Stimulated activated CD4-positive, alpha-beta T cell treated with anti-CD3 and anti-CD28 coated beads, Interleukin-12 subunit alpha, Interleukin-12 subunit beta, amount 100 ng/mL, for 4 hours (primary cell): ENCODE results near the gene THSD7B.

ENCODE experiments used
- DNase-seq: peaks from one replicate; pipeline ENCODE4 v3.0.0-alpha.2; 2020

Gene THSD7B

GRCh38 chr2:137165968-137166367 lies 400.6 kb downstream of the THSD7B start:
- no peak for DNase-seq

GRCh38 chr2:137167651-137168050 lies 402.3 kb downstream of the THSD7B start:
- DNase-seq, result no peak

GRCh38 chr2:137168552-137168951 lies 403.2 kb downstream of the THSD7B start:
- no peak for DNase-seq

GRCh38 chr2:137172162-137172561 lies 406.8 kb downstream of the THSD7B start:
- DNase-seq, result no peak

GRCh38 chr2:137173463-137173862 lies 408.1 kb downstream of the THSD7B start:
- no peak for DNase-seq

- no peak for DNase-seq
These were observed 409.9 kb downstream of the THSD7B start for GRCh38 chr2:137175246-137175645.

GRCh38 chr2:137178951-137179377 lies 413.6 kb downstream of the THSD7B start:
- DNase-seq, result no peak

GRCh38 chr2:137179542-137179941 lies 414.2 kb downstream of the THSD7B start:
- no peak for DNase-seq

GRCh38 chr2:137180012-137180411 lies 414.7 kb downstream of the THSD7B start:
- no peak for DNase-seq

GRCh38 chr2:137181370-137181769 lies 416.0 kb downstream of the THSD7B start:
- no peak for DNase-seq

- no peak for DNase-seq
These were observed 416.7 kb downstream of the THSD7B start for GRCh38 chr2:137182071-137182470.

GRCh38 chr2:137183206-137183898 lies 418.0 kb downstream of the THSD7B start:
- no peak for DNase-seq

GRCh38 chr2:137185378-137186078 lies 420.2 kb downstream of the THSD7B start:
- DNase-seq, result no peak

- DNase-seq, result no peak
These were observed 421.9 kb downstream of the THSD7B start for GRCh38 chr2:137187216-137187615.

GRCh38 chr2:137190411-137191195 lies 425.3 kb downstream of the THSD7B start:
- DNase-seq, result no peak

GRCh38 chr2:137192366-137193310 lies 427.3 kb downstream of the THSD7B start:
- no peak for DNase-seq

- DNase-seq, result no peak
These were observed 428.1 kb downstream of the THSD7B start for GRCh38 chr2:137193401-137193800.

GRCh38 chr2:137194111-137194510 lies 428.8 kb downstream of the THSD7B start:
- no peak for DNase-seq

- DNase-seq, result no peak
These were observed 434.4 kb downstream of the THSD7B start for GRCh38 chr2:137199751-137200150.

GRCh38 chr2:137202318-137202717 lies 437.0 kb downstream of the THSD7B start:
- no peak for DNase-seq

- no peak for DNase-seq
These were observed 440.0 kb downstream of the THSD7B start for GRCh38 chr2:137205324-137205723.

GRCh38 chr2:137206069-137206468 lies 440.7 kb downstream of the THSD7B start:
- no peak for DNase-seq

- DNase-seq, result no peak
These were observed 441.7 kb downstream of the THSD7B start for GRCh38 chr2:137207030-137207429.
